A549 (cell line): ENCODE measurements around the gene CPT1B. TPM values are rescaled to one million over a fixed set of nuclear protein-coding genes. Genes with fewer than 3 reads are reported as not detected.

Experiments
- ATAC-seq, 2 experiments: fragments of 200-7000 bp in 1 of 2; fragments of >200 bp in 1 of 2; cut with Nextera tagmentation in 1 of 2; cut with Tn5 transposase in 1 of 2; 3 replicates each; pipeline versions ENCODE4 v1.8.0 to v1.9.1; 2018 to 2020; ENCODE audit warnings: mild to moderate bottlenecking in 1 of 2, moderate library complexity in 1 of 2
- CTCF ChIA-PET: fragments of 300-600 bp; sonication (Branson Sonifier 250); formaldehyde crosslinking; extraction: SDS; loops from one replicate; lab custom pipeline; 2021; ENCODE audit warnings: antibody characterized with exemption, inconsistent platforms; lab: Yijun Ruan, JAX
- POLR2A ChIA-PET: fragments of 350-600 bp; formaldehyde crosslinking; extraction: SDS; loops from one replicate; lab custom pipeline; 2021; ENCODE audit warnings: antibody characterized with exemption, inconsistent platforms; lab: Yijun Ruan, JAX
- DNase-seq, 2 experiments: peaks; one replicate each; pipeline versions ENCODE4 v3.0.0 to v3.0.0-alpha.2; 2011 to 2016; ENCODE audit warnings: low read depth in 1 of 2, low spot score in 1 of 2
- FAIRE-seq: peaks from 2 replicates; lab custom pipeline; 2011; peaks lifted over from hg19 to GRCh38; lab: Jason Lieb, UNC
- H3K27ac ChIP-seq, 2 experiments: fragments of >200 bp; sonication (Bioruptor Twin); formaldehyde crosslinking; 3 replicates each; pipeline ENCODE4 v1.5.1; 2016 to 2017
- H3K4me1 ChIP-seq: fragments of >200 bp; sonication (Bioruptor Twin); formaldehyde crosslinking; 3 replicates; pipeline ENCODE4 v1.6.1; 2016
- H3K4me2 ChIP-seq: fragments of >200 bp; sonication (Bioruptor Twin); formaldehyde crosslinking; 3 replicates; pipeline ENCODE4 v1.6.1; 2016
- H3K4me3 ChIP-seq: fragments of >200 bp; sonication (Bioruptor Twin); formaldehyde crosslinking; 3 replicates; pipeline ENCODE4 v1.5.1; 2016
- H3K9me3 ChIP-seq: fragments of >200 bp; sonication (Bioruptor Twin); formaldehyde crosslinking; 3 replicates; pipeline ENCODE4 v1.6.1; 2016
- CBX8 ChIP-seq: fragments of 200-600 bp; sonication (generic); IDR thresholded peaks from 2 replicates; pipeline ENCODE4 v1.6.1; 2016
- CTCF ChIP-seq: fragments of >200 bp; sonication (Bioruptor Twin); formaldehyde crosslinking; IDR thresholded peaks from 3 replicates; pipeline ENCODE4 v1.5.1; 2016
- EHF ChIP-seq: fragments of 250-450 bp; sonication (Bioruptor Pico); IDR thresholded peaks from 2 replicates; pipeline ENCODE4 v1.5.0; 2020; ENCODE audit warnings: mild to moderate bottlenecking
- EHMT2 ChIP-seq: fragments of 200-600 bp; sonication (generic); IDR thresholded peaks from 2 replicates; pipeline ENCODE4 v1.6.1; 2016; ENCODE audit warnings: antibody characterized with exemption, low read depth, mild to moderate bottlenecking, moderate library complexity
- ELK1 ChIP-seq: fragments of 150-350 bp; IDR thresholded peaks from 2 replicates; pipeline ENCODE4 v1.6.1; 2014; ENCODE audit warnings: low read depth, mild to moderate bottlenecking, low read length
- EP300 ChIP-seq, 2 experiments: fragments of >200 bp; sonication (Bioruptor Twin); formaldehyde crosslinking; IDR thresholded peaks; 2 replicates in 1 of 2; 3 replicates in 1 of 2; pipeline ENCODE4 v1.6.1; 2016 to 2017
- ESRRA ChIP-seq: fragments of 150-350 bp; IDR thresholded peaks from 2 replicates; pipeline ENCODE4 v1.6.1; 2014; ENCODE audit warnings: mild to moderate bottlenecking, low read length, borderline replicate concordance
- FOXS1 ChIP-seq: fragments of 250-450 bp; sonication (Bioruptor Pico); IDR thresholded peaks from 2 replicates; pipeline ENCODE4 v1.5.0; 2020; ENCODE audit warnings: mild to moderate bottlenecking, moderate library complexity
- GATA3 ChIP-seq: IDR thresholded peaks from 2 replicates; pipeline ENCODE4 v1.6.1; 2012; ENCODE audit warnings: borderline replicate concordance
- HES2 ChIP-seq: fragments of >200 bp; sonication (Bioruptor Twin); formaldehyde crosslinking; IDR thresholded peaks from 2 replicates; pipeline ENCODE4 v1.6.1; 2016
- HOXA7 ChIP-seq: fragments of 250-450 bp; sonication (Bioruptor Pico); IDR thresholded peaks from 2 replicates; pipeline ENCODE4 v1.5.0; 2020; ENCODE audit warnings: mild to moderate bottlenecking, moderate library complexity
- HOXB13 ChIP-seq: fragments of 250-450 bp; sonication (Bioruptor Pico); IDR thresholded peaks from 2 replicates; pipeline ENCODE4 v1.5.0; 2020; ENCODE audit warnings: low read depth, mild to moderate bottlenecking, moderate library complexity
- HOXB5 ChIP-seq: fragments of 250-450 bp; sonication (Bioruptor Pico); IDR thresholded peaks from 2 replicates; pipeline ENCODE4 v1.5.0; 2020; ENCODE audit warnings: mild to moderate bottlenecking, moderate library complexity
- KDM5A ChIP-seq: fragments of 200-600 bp; sonication (generic); IDR thresholded peaks from 2 replicates; pipeline ENCODE4 v1.6.1; 2016; ENCODE audit warnings: antibody characterized with exemption, mild to moderate bottlenecking
- MAFK ChIP-seq: fragments of 450-650 bp; IDR thresholded peaks from 2 replicates; pipeline ENCODE4 v1.6.1; 2014; ENCODE audit not compliant: partially characterized antibody
- NFE2L2 ChIP-seq: fragments of 150-350 bp; conservative IDR thresholded peaks from 2 replicates; pipeline ENCODE4 v1.6.1; 2014; ENCODE audit warnings: low read length
- PBX3 ChIP-seq: IDR thresholded peaks from 2 replicates; pipeline ENCODE4 v1.6.1; 2012
- PHF8 ChIP-seq: fragments of 200-600 bp; sonication (generic); IDR thresholded peaks from 2 replicates; pipeline ENCODE4 v1.6.1; 2016; ENCODE audit warnings: low read depth, mild to moderate bottlenecking, antibody characterized with exemption, moderate library complexity, borderline replicate concordance
- POLR2AphosphoS2 ChIP-seq: conservative IDR thresholded peaks from 2 replicates; pipeline ENCODE4 v1.6.1; 2012; ENCODE audit warnings: low read length, improper control_type of control experiment, inconsistent platforms
- RARB ChIP-seq: fragments of 250-450 bp; sonication (Bioruptor Pico); IDR thresholded peaks from 2 replicates; pipeline ENCODE4 v1.8.0; 2021; ENCODE audit warnings: mild to moderate bottlenecking, moderate library complexity
- REST ChIP-seq: fragments of 200-600 bp; sonication (generic); IDR thresholded peaks from 2 replicates; pipeline ENCODE4 v1.6.1; 2016; ENCODE audit warnings: antibody characterized with exemption, mild to moderate bottlenecking, moderate library complexity
- SMC3 ChIP-seq: fragments of >200 bp; sonication (Bioruptor Twin); formaldehyde crosslinking; IDR thresholded peaks from 3 replicates; pipeline ENCODE4 v1.6.1; 2018; ENCODE audit warnings: inconsistent platforms
- TP53 ChIP-seq: fragments of 250-450 bp; sonication (Bioruptor Pico); IDR thresholded peaks from 2 replicates; pipeline ENCODE4 v1.5.0; 2021; ENCODE audit warnings: mild to moderate bottlenecking, moderate library complexity
- ZC3H11A ChIP-seq: fragments of 450-650 bp; IDR thresholded peaks from 2 replicates; pipeline ENCODE4 v1.6.1; 2014; ENCODE audit warnings: antibody characterized with exemption, mild to moderate bottlenecking
- WGBS: methylation state at CpG from one replicate; pipeline ENCODE4 v1.1.6; 2017; ENCODE audit errors: missing lambda C conversion rate; 5-methylcytosine and 5-hydroxymethylcytosine counted together
- polyA plus RNA-seq, 4 experiments: library from polyadenylated mRNA; depleted of rRNA in 3 of 4; stranded (reverse); fragments of >200 nt; fragmentation: RNase III in 1 of 4; extraction: RNeasy Plus Mini Kit Qiagen cat#74134 plus additional on column Dnase treatment in 1 of 4; gene quantifications; 2 replicates in 3 of 4; 3 replicates in 1 of 4; pipeline ENCODE4 v1.2.3, GENCODE V29; 2011 to 2017

The CPT1B gene
- polyA plus RNA-seq, 2 of the 4 experiments (the other 2 are of a cell fraction) = 12.1 to 26.5 TPM

GRCh38 chr22:50595189-50595588, 17.0 kb upstream of the CPT1B start:
- ATAC-seq (no peak), DNase-seq (no peak)
- POLR2A ChIA-PET = no interaction called here
- TF ChIP-seq NFE2L2 = no peak
- TF ChIP-seq ZC3H11A = no peak
- no peak for TF ChIP-seq EHF
- no peak for TF ChIP-seq EP300 (IDR thresholded peaks at IDR 0.05)
- TF ChIP-seq CTCF = no peak
- TF ChIP-seq, all 56 proteins: peak for 0
- H3K4me1 ChIP-seq = no peaks in the 10 kb centered on the region
- H3K4me3 ChIP-seq = no peak overlapping the region
- no peaks in the 10 kb centered on the region for H3K9me3 ChIP-seq
- FAIRE-seq = no peak
- no peak overlapping the region for H3K27ac ChIP-seq
- CTCF ChIA-PET = no interaction called here
- WGBS = 56% methylated on average over 3 of the region's 3 CpGs
- H3K4me2 ChIP-seq = no peak overlapping the region

GRCh38 chr22:50587407-50587806, 9.2 kb upstream of the CPT1B start:
- H3K27ac ChIP-seq = no peak overlapping the region
- CTCF ChIA-PET = interaction anchor here (1.2 to 1.4 kb wide), 3 partner anchors 13 to 62 kb away, joined by 4 to 5 read pairs (median 4); partner anchors contain the start of genes SCO2 and SYCE3
- TF ChIP-seq ZC3H11A (no peak), HOXB5 (no peak), SMC3 (no peak)
- POLR2A ChIA-PET = interaction anchor here (0.6 kb wide), 1 partner anchor 60 kb away, joined by 4 read pairs; no protein-coding TSS in a partner anchor
- no peak overlapping the region for H3K4me3 ChIP-seq
- DNase-seq = no peak
- ATAC-seq = no peak
- no peaks in the 10 kb centered on the region for H3K9me3 ChIP-seq
- H3K4me2 ChIP-seq = no peak overlapping the region
- peaks cover 5% of the 10 kb centered on the region; the same call in 1 of the 3 replicates for H3K4me1 ChIP-seq
- WGBS = 91% methylated on average over 5 of the region's 5 CpGs
- FAIRE-seq = no peak

GRCh38 chr22:50586416-50586815, 8.2 kb upstream of the CPT1B start:
- no peak overlapping the region for H3K27ac ChIP-seq
- no peak for DNase-seq
- no peak overlapping the region for H3K4me3 ChIP-seq
- no peak overlapping the region for H3K4me2 ChIP-seq
- POLR2A ChIA-PET = no interaction called here
- H3K4me1 ChIP-seq = peaks cover 8% of the 10 kb centered on the region; the same call in 1 of the 3 replicates
- 77% methylated on average over 4 of the region's 5 CpGs for WGBS
- FAIRE-seq = no peak
- ATAC-seq = no peak
- H3K9me3 ChIP-seq = no peaks in the 10 kb centered on the region
- TF ChIP-seq HOXB13 (CRISPR knock-in tag) (no peak), GATA3 (no peak), CBX8 (no peak), POLR2AphosphoS2 (no peak), KDM5A (no peak)
- CTCF ChIA-PET = interaction anchor here (0.6 to 1.4 kb wide), 3 partner anchors 12 to 61 kb away, joined by 4 to 5 read pairs (median 4); partner anchors contain the start of gene SCO2

- ATAC-seq (no peak), DNase-seq (no peak), FAIRE-seq (no peak)
- ChIA-PET CTCF (no interaction called here), POLR2A (no interaction called here)
- Histone ChIP-seq H3K4me3 (no peak overlapping the region), H3K9me3 (no peaks in the 10 kb centered on the region), H3K4me1 (peaks cover 12% of the 10 kb centered on the region; the same call in 1 of the 3 replicates), H3K4me2 (no peak overlapping the region), H3K27ac (no peak overlapping the region)
- WGBS = 83% methylated on average over 7 of the region's 8 CpGs
- TF ChIP-seq SMC3 (no peak), HOXA7 (no peak), HOXB13 (CRISPR knock-in tag) (no peak), ZC3H11A (no peak), PBX3 (no peak), EHMT2 (no peak), EHF (no peak), ELK1 (no peak), REST (no peak), FOXS1 (CRISPR knock-in tag) (no peak), ESRRA (no peak), RARB (no peak), TP53 (CRISPR knock-in tag) (no peak), PHF8 (no peak), MAFK (no peak), HES2 (no peak)
Observed at GRCh38 chr22:50585781-50586180, 7.6 kb upstream of the CPT1B start.
